Hepatocyte (in vitro differentiated cells): ENCODE data around the gene CCDC8. TPM values are rescaled to one million over a fixed set of nuclear protein-coding genes. Genes with fewer than 3 reads are reported as not detected.

Experiments
- DNase-seq: peaks from one replicate; pipeline ENCODE4 v3.0.0-alpha.2; 2016; ENCODE audit warnings: low spot score
- H2AFZ ChIP-seq: fragments of 200-600 bp; sonication (generic); 2 replicates; pipeline ENCODE4 v1.6.0; 2016; ENCODE audit warnings: antibody characterized with exemption, mild to moderate bottlenecking
- H3K27ac ChIP-seq: fragments of 200-600 bp; sonication (generic); 2 replicates; pipeline ENCODE4 v1.5.1; 2016; ENCODE audit warnings: mild to moderate bottlenecking
- H3K27me3 ChIP-seq: fragments of 200-600 bp; sonication (generic); 2 replicates; pipeline ENCODE4 v1.6.1; 2016
- H3K36me3 ChIP-seq: fragments of 200-600 bp; sonication (generic); replicated peaks from 2 replicates; pipeline ENCODE4 v1.5.1; 2016; ENCODE audit warnings: low read depth; ENCODE audit not compliant: insufficient read depth
- H3K4me1 ChIP-seq: fragments of 200-600 bp; sonication (generic); 2 replicates; pipeline ENCODE4 v1.5.1; 2016; ENCODE audit warnings: mild to moderate bottlenecking, moderate library complexity; ENCODE audit not compliant: insufficient read depth
- H3K4me2 ChIP-seq: fragments of 200-600 bp; sonication (generic); 2 replicates; pipeline ENCODE4 v1.6.0; 2016
- H3K4me3 ChIP-seq: fragments of 200-600 bp; sonication (generic); 2 replicates; pipeline ENCODE4 v1.5.1; 2016; ENCODE audit warnings: mild to moderate bottlenecking
- H3K79me2 ChIP-seq: fragments of 200-600 bp; sonication (generic); 2 replicates; pipeline ENCODE4 v1.6.0; 2017; ENCODE audit warnings: mild to moderate bottlenecking
- H3K9me2 ChIP-seq: fragments of 200-600 bp; sonication (generic); replicated peaks from 2 replicates; pipeline ENCODE4 v1.6.0; 2017; ENCODE audit warnings: mild to moderate bottlenecking; ENCODE audit not compliant: insufficient read depth
- H3K9me3 ChIP-seq: fragments of 200-600 bp; sonication (generic); 2 replicates; pipeline ENCODE4 v1.5.1; 2016; ENCODE audit warnings: low read depth, mild to moderate bottlenecking
- H4K20me1 ChIP-seq: fragments of 200-600 bp; sonication (generic); 2 replicates; pipeline ENCODE4 v1.6.0; 2016; ENCODE audit warnings: mild to moderate bottlenecking; ENCODE audit not compliant: insufficient read depth, poor library complexity, severe bottlenecking
- EZH2 ChIP-seq: fragments of 200-600 bp; sonication (generic); IDR thresholded peaks from 2 replicates; pipeline ENCODE4 v1.6.1; 2016; ENCODE audit warnings: antibody characterized with exemption, mild to moderate bottlenecking, borderline replicate concordance
- EZH2phosphoT487 ChIP-seq: fragments of 200-600 bp; sonication (generic); IDR thresholded peaks from one replicate; pipeline ENCODE4 v1.6.1; 2018; ENCODE audit warnings: antibody characterized with exemption, mild to moderate bottlenecking, low read depth, moderate library complexity; ENCODE audit not compliant: unreplicated experiment, severe bottlenecking
- WGBS: methylation state at CpG from one replicate; pipeline ENCODE4 v1.1.6; 2016; ENCODE audit warnings: low lambda C conversion rate; ENCODE audit errors: missing lambda C conversion rate; 5-methylcytosine and 5-hydroxymethylcytosine counted together
- polyA plus RNA-seq: library from polyadenylated mRNA; unstranded; fragments of >200 nt; fragmentation: Nextera tagmentation; extraction: Ambion mirVana; gene quantifications from 2 replicates; pipeline ENCODE4 v1.2.1, GENCODE V29; 2016
- total RNA-seq: library from RNA; depleted of rRNA; stranded (reverse); fragments of >200 nt; gene quantifications from 2 replicates; pipeline ENCODE4 v1.2.3, GENCODE V29; 2014
- TF ChIP-seq, protein P1 (sequence below): fragments of 200-600 bp; sonication (generic); IDR thresholded peaks from 2 replicates; pipeline ENCODE4 v1.5.1; 2016; ENCODE audit warnings: antibody characterized with exemption, mild to moderate bottlenecking; ENCODE audit not compliant: poor library complexity

CCDC8 gene
- total and polyA plus RNA-seq, 2 experiments from 2014 or later, result 51.7 to 55.9 TPM

DNA sequence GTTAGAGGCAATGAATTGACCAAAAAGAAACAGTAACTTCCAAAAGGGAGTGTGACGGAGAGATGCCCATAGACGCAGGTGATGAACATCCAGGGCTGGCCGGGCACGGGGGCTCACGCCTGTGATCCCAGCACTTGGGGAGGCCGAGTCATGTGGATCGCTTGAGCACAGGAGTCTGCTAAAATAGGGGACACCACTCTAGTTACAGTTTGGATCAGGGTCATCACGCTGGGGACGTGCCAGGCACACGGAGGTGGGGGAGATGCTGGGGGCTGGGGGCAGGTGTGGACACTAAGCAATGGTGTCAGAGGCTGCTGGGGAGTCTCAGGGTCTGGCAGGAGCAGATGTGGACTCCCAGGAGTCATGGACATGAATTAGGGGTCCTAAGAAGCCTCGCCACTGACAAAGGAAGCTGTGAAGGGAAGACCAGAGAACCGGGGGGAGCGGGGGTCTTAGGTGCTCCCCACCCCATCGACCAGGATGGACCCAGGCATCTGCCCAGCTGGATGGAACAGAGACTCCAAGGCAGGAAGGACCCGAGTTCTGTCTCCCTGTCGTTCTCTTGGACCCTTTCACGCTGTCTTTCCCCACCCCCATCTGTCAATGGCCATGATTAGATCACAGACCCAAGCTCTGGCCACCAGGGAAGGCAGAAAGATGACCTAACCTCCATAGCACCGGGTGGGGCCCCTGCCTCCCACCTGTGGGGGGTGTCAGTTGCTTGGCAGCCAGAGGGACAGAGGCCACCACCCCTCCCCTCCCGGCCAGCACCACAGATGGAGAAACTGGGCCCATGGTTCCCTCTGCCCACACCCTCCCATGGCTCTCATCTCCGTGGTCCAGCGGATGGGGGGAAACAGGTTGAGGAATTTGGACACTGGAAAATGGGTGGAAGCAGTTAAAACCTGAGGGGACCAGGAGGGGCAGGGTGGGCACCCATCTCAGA lies 19.6 kb downstream of the CCDC8 start:
- DNase-seq, result no peak
- H3K27ac ChIP-seq, result peak overlapping the region; percentile 85
- no peak overlapping the region for H2AFZ ChIP-seq
- H3K4me2 ChIP-seq, result no peak overlapping the region
- TF ChIP-seq EZH2phosphoT487 (no peak), EZH2 (no peak)
- TF ChIP-seq, protein P1, sequence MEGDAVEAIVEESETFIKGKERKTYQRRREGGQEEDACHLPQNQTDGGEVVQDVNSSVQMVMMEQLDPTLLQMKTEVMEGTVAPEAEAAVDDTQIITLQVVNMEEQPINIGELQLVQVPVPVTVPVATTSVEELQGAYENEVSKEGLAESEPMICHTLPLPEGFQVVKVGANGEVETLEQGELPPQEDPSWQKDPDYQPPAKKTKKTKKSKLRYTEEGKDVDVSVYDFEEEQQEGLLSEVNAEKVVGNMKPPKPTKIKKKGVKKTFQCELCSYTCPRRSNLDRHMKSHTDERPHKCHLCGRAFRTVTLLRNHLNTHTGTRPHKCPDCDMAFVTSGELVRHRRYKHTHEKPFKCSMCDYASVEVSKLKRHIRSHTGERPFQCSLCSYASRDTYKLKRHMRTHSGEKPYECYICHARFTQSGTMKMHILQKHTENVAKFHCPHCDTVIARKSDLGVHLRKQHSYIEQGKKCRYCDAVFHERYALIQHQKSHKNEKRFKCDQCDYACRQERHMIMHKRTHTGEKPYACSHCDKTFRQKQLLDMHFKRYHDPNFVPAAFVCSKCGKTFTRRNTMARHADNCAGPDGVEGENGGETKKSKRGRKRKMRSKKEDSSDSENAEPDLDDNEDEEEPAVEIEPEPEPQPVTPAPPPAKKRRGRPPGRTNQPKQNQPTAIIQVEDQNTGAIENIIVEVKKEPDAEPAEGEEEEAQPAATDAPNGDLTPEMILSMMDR, result no peak
- no peaks in the 10 kb centered on the region for H3K27me3 ChIP-seq
- H3K9me2 ChIP-seq, result no peaks in the 10 kb centered on the region
- no peaks in the 10 kb centered on the region for H3K36me3 ChIP-seq
- H3K4me1 ChIP-seq, result peaks cover 21% of the 10 kb centered on the region
- no peak overlapping the region for H3K4me3 ChIP-seq
- no peaks in the 10 kb centered on the region for H3K9me3 ChIP-seq
- H4K20me1 ChIP-seq, result no peaks in the 10 kb centered on the region
- peaks cover 3% of the 10 kb centered on the region for H3K79me2 ChIP-seq
- 85% methylated on average over 21 of the region's 21 CpGs for WGBS

DNA sequence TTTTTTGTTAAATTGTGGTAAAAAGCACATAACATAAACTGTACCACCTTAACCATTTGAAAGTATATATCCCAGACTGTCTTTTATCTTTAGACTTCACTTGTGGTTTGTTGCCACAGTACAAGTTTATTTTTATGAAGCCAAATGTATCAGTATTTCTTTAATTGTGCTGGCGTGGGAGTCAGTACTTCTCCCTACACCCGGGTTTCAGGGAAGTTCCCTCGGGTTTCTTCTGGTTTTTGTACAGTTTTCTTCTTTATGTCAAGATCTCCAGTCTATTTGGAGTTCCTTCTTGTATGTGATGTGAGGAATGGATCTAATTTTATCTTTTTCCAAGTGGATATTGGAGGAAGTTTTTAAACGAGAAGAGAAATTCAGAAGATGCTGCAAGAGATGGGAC lies 20.5 kb downstream of the CCDC8 start:
- no peak overlapping the region for H3K4me2 ChIP-seq

DNA sequence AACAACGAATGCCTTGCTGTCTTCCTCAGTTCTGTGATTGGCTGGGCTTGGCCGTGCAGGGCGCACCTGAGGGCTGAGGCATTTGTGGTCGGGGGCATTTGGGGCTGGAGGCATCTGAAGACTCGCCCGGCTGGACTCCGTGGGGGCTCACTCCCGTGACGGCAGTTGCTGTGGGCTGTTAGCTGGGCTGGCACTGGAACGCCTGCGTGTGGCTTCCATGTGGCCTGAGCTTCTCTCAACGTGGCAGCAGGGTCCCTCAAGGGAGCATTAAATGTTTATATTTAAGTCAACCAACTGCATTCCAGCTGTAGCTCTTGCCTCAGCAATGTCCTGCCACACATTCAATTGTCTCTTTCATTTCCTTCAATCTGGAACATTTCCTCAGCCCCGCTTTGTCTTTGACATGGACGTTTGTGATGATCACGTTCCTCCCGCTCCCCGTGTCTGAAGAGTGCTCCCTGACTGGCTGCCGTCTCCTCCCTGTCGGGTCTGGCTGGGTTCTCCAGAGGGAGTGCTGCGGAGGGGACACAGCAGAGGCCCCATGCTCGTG lies 21.0 kb downstream of the CCDC8 start:
- Histone ChIP-seq H3K9me3 (no peaks in the 10 kb centered on the region), H3K27ac (peak overlapping the region; percentile 85), H3K4me2 (no peak overlapping the region), H4K20me1 (no peaks in the 10 kb centered on the region), H3K79me2 (peaks cover 3% of the 10 kb centered on the region), H3K27me3 (no peaks in the 10 kb centered on the region), H3K4me3 (no peak overlapping the region), H3K4me1 (peaks cover 21% of the 10 kb centered on the region), H2AFZ (no peak overlapping the region), H3K36me3 (no peaks in the 10 kb centered on the region), H3K9me2 (no peaks in the 10 kb centered on the region)
- DNase-seq, result peak; percentile 50
- 48% methylated on average over 21 of the region's 21 CpGs for WGBS
- TF ChIP-seq EZH2phosphoT487 (no peak), EZH2 (no peak)
- TF ChIP-seq, protein P1, result no peak

More for the DNA sequence above, 20.5 kb downstream of the CCDC8 start:
- peaks cover 3% of the 10 kb centered on the region for H3K79me2 ChIP-seq
- H3K27ac ChIP-seq, result peak overlapping the region; percentile 85
- H3K27me3 ChIP-seq, result no peaks in the 10 kb centered on the region
- peaks cover 21% of the 10 kb centered on the region for H3K4me1 ChIP-seq
- TF ChIP-seq EZH2, result no peak
- no peak for TF ChIP-seq EZH2phosphoT487
- TF ChIP-seq, protein P1, result no peak
- H3K9me2 ChIP-seq, result no peaks in the 10 kb centered on the region
- no peak overlapping the region for H3K4me3 ChIP-seq
- no peaks in the 10 kb centered on the region for H3K36me3 ChIP-seq
- H3K9me3 ChIP-seq, result no peaks in the 10 kb centered on the region
- no peak overlapping the region for H2AFZ ChIP-seq
- DNase-seq, result no peak
- WGBS, result 54% methylated on average over 4 of the region's 4 CpGs
- H4K20me1 ChIP-seq, result no peaks in the 10 kb centered on the region
